ENCODE measurements around the gene ZSCAN20. TPM values are rescaled to one million over a fixed set of nuclear protein-coding genes. Genes with fewer than 3 reads are reported as not detected.

ZSCAN20 gene
- total and polyA plus RNA-seq, 2 of the 4 experiments (the other 2 are of a cell fraction): 2.1 to 11.1 TPM

- Histone ChIP-seq H2BK20ac (ENCODE audit: low read depth, low read length) (peak overlapping the region; percentile 48; the same call in 1 of the 2 replicates), H4K20me1 (ENCODE audit: insufficient read depth, low read length) (no peaks in the 10 kb centered on the region), H3K4ac (ENCODE audit: low read depth, low read length) (peak overlapping the region; percentile 24), H4K8ac (ENCODE audit: low read depth in 2 of 2, low read length in 2 of 2) (peak overlapping the region in 1 of 2 experiments; percentile 38; a peak in 3 of 4 replicates), H3K18ac (ENCODE audit: low read depth, low read length) (peak overlapping the region; percentile 34; the same call in 1 of the 2 replicates), H2AFZ (replicated peaks; ENCODE audit: low read length, poor library complexity) (peak overlapping the region; percentile 54), H3K4me1 (ENCODE audit: control insufficient read depth, insufficient read depth, low read length) (peaks cover 8% of the 10 kb centered on the region), H2BK5ac (ENCODE audit: low read depth, low read length, poor library complexity, severe bottlenecking) (no peak overlapping the region), H2AK5ac (ENCODE audit: low read depth, low read length) (peak overlapping the region; percentile 38), H3K4me2 (ENCODE audit: low read depth, low read length) (no peak overlapping the region; the same call in 1 of the 2 replicates), H4K91ac (ENCODE audit: insufficient read depth, low read depth, low read length) (peak overlapping the region; percentile 1; the same call in 1 of the 2 replicates), H3K9ac (ENCODE audit: low read depth, low read length) (no peak overlapping the region), H3K9me1 (ENCODE audit: insufficient read depth, low read length) (peaks cover 6% of the 10 kb centered on the region), H3K27me3 (ENCODE audit: control insufficient read depth, insufficient read depth, low read length) (no peaks in the 10 kb centered on the region), H3K23ac (ENCODE audit: low read depth, low read length) (no peak overlapping the region), H2AK9ac (replicated peaks; ENCODE audit: low read depth, low read length, poor library complexity) (no peak overlapping the region), H3K14ac (replicated peaks; ENCODE audit: low read depth, low read length) (peak overlapping the region; percentile 55), H3K9me3 (ENCODE audit: control insufficient read depth, insufficient read depth, low read length) (no peaks in the 10 kb centered on the region), H3K36me3 (ENCODE audit: control insufficient read depth, insufficient read depth, low read length) (no peaks in the 10 kb centered on the region), H4K5ac (ENCODE audit: low read depth, low read length) (peak overlapping the region; percentile 61; the same call in 1 of the 2 replicates), H2BK15ac (ENCODE audit: low read depth, low read length) (peak overlapping the region; percentile 71; the same call in 2 of the 3 replicates), H3K4me3 (ENCODE audit: insufficient read depth, low read depth, low read length) (no peak overlapping the region), H3K56ac (ENCODE audit: extremely low read depth, insufficient read depth, low read length) (no peak overlapping the region), H3K79me1 (ENCODE audit: low read depth in 1 of 2, low read length in 2 of 2) (no peaks in the 10 kb centered on the region), H2BK120ac (ENCODE audit: low read depth, low read length) (peak overlapping the region; percentile 68), H3K27ac (ENCODE audit: insufficient read depth, low read length) (peak overlapping the region; percentile 54; the same call in 1 of the 2 replicates)
- BruUV-seq (replicated peaks): no TSS peak
- in situ Hi-C loops (cut with MboI; ENCODE audit: low sequenced_read_pairs) (no loop called here), intact Hi-C loops (cut with micrococcal nuclease) (no loop called here), dilution Hi-C loops (cut with HindIII; ENCODE audit: low sequenced_read_pairs, unreplicated experiment) (no loop called here)
- ATAC-seq (ENCODE audit: low read depth) (peak; percentile 28; the same call in 1 of the 2 replicates), DNase-seq (no peak)
- TF ChIP-seq SMC3 (IDR thresholded peaks at IDR 0.05; ENCODE audit: low read depth, low read length) (no peak), MAFK (IDR thresholded peaks at IDR 0.05; ENCODE audit: low read depth, low read length) (no peak)
- ChIA-PET POLR2A (ENCODE audit: unreplicated experiment) (no interaction called here), CTCF (interaction anchor here (1.0 to 2.2 kb wide), 2 partner anchors 12 to 79 kb away, joined by 3 to 12 read pairs; no protein-coding TSS in a partner anchor)
- 57% methylated on average over 1 of the region's 6 CpGs; no CpG with 5 or more reads in 1 of the 2 experiments for WGBS, 2 experiments (ENCODE audit: extremely low coverage in 2 of 2, insufficient read length in 1 of 2)
Measured at GRCh38 chr1:33443705-33444180, 28.7 kb upstream of the ZSCAN20 start.

All from IMR-90 (cell line).